ENCODE measurements around the gene STK11. TPM values are rescaled to one million over a fixed set of nuclear protein-coding genes. Genes with fewer than 3 reads are reported as not detected.
"Not testable (repeated sequence)": the region's sequence is repeated elsewhere in the genome, so short reads cannot be mapped to it uniquely, and the experiment has no call there.

The STK11 gene
- total RNA-seq, 2 donors from 2014 or later, result 32.5 to 35.9 TPM

GRCh38 chr19:1241417-1242095 is 36.0 kb downstream of the STK11 start, which contains the start of gene ATP5F1D:
ATP5F1D (plus strand) TSS chr19:1241751; CDS start chr19:1241851, 100 bp downstream.
- intact Hi-C loops (cut with DNase I), result no loop called here

GRCh38 chr19:1243768-1244692 is 38.5 kb downstream of the STK11 start:
- intact Hi-C loops (cut with DNase I), result loop anchor here (1.0 to 2.0 kb wide), 2 partner anchors 23 kb away; no protein-coding TSS in a partner anchor
- peak; percentile 96 for DNase-seq (ENCODE audit: low spot score)

More at GRCh38 chr19:1241417-1242095, 36.0 kb downstream of the STK11 start, which contains the start of gene ATP5F1D:
- peak; percentile 98 for DNase-seq (ENCODE audit: low spot score)

GRCh38 chr19:1244693-1245451 is 39.3 kb downstream of the STK11 start:
- no peak for DNase-seq (ENCODE audit: low spot score)
- intact Hi-C loops (cut with DNase I), result loop anchor here (1.0 to 2.0 kb wide), 2 partner anchors 22 kb away; no protein-coding TSS in a partner anchor

- no peak for DNase-seq (ENCODE audit: low spot score)
- intact Hi-C loops (cut with DNase I), result loop anchor here in 1 of 2 donors (2.0 kb wide), 1 partner anchor 21 kb away; no protein-coding TSS in a partner anchor
Observed at GRCh38 chr19:1245494-1246264, 40.1 kb downstream of the STK11 start.

- DNase-seq (ENCODE audit: low spot score); intact Hi-C loops (cut with DNase I): not testable (repeated sequence)
Observed at GRCh38 chr19:1246265-1247087, 40.9 kb downstream of the STK11 start.

- intact Hi-C loops (cut with DNase I), result no loop called here
- no peak for DNase-seq (ENCODE audit: low spot score)
Observed at GRCh38 chr19:1247748-1248138, 42.2 kb downstream of the STK11 start.

GRCh38 chr19:1248139-1248785 is 42.7 kb downstream of the STK11 start, which contains the start of gene MIDN:
MIDN (plus strand) TSS chr19:1248583; CDS start chr19:1250297, 1,714 bp downstream.
- peak; percentile 89 for DNase-seq (ENCODE audit: low spot score)
- intact Hi-C loops (cut with DNase I), result no loop called here

GRCh38 chr19:1248786-1249297 is 43.3 kb downstream of the STK11 start:
- DNase-seq (ENCODE audit: low spot score), result peak; percentile 96
- intact Hi-C loops (cut with DNase I), result no loop called here

- peak; percentile 98 for DNase-seq (ENCODE audit: low spot score)
- intact Hi-C loops (cut with DNase I), result no loop called here
Observed at GRCh38 chr19:1249298-1249989, 43.9 kb downstream of the STK11 start.

- DNase-seq (ENCODE audit: low spot score), result no peak
- intact Hi-C loops (cut with DNase I), result no loop called here
Observed at GRCh38 chr19:1249990-1250436, 44.4 kb downstream of the STK11 start.

- DNase-seq (ENCODE audit: low spot score), result peak; percentile 89
- intact Hi-C loops (cut with DNase I), result no loop called here
Observed at GRCh38 chr19:1250437-1251260, 45.1 kb downstream of the STK11 start.

- intact Hi-C loops (cut with DNase I), result no loop called here
- DNase-seq (ENCODE audit: low spot score), result peak; percentile 93
Observed at GRCh38 chr19:1251330-1252220, 46.0 kb downstream of the STK11 start.

- peak; percentile 98 for DNase-seq (ENCODE audit: low spot score)
- intact Hi-C loops (cut with DNase I), result no loop called here
Observed at GRCh38 chr19:1252221-1252820, 46.7 kb downstream of the STK11 start.

Data from posterior vena cava (tissue), 2 donors.